OCI-LY7 (cell line): ENCODE data around the gene PCDHA12.

Source experiments
- EZH2phosphoT487 ChIP-seq: fragments of 200-600 bp; sonication (generic); IDR thresholded peaks from 2 replicates; pipeline ENCODE4 v1.6.1; 2018; ENCODE audit warnings: low read depth, borderline replicate concordance, mild to moderate bottlenecking, mixed run types, antibody characterized with exemption, low read length, moderate library complexity, mixed read lengths
- TF ChIP-seq, protein P1 (sequence below): fragments of 200-600 bp; sonication (generic); conservative IDR thresholded peaks from 2 replicates; pipeline ENCODE4 v1.5.1; 2014; ENCODE audit warnings: mild to moderate bottlenecking, antibody characterized with exemption, low read length, moderate library complexity, mixed read lengths

DNA sequence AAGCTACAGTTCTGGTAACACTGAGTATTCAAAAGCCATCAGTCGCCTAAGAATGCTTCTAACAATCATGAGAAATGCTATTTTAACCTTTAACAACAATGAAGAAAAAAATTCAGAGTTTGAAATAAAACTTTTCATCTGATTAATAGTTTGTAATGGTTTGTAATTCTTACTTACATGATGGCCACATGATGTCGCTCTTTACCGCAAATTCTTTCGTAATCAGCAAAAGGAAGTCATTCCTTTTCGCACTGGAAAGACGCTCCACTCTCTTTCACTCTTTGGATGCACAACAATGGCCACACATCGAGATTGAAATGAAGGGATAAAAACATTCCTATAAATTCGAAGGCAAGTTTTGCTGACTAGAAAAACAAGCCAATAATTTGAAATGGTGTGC, 41.1 kb upstream of the PCDHA12 start, which contains the start of gene PCDHA7:
- TF ChIP-seq, protein P1, sequence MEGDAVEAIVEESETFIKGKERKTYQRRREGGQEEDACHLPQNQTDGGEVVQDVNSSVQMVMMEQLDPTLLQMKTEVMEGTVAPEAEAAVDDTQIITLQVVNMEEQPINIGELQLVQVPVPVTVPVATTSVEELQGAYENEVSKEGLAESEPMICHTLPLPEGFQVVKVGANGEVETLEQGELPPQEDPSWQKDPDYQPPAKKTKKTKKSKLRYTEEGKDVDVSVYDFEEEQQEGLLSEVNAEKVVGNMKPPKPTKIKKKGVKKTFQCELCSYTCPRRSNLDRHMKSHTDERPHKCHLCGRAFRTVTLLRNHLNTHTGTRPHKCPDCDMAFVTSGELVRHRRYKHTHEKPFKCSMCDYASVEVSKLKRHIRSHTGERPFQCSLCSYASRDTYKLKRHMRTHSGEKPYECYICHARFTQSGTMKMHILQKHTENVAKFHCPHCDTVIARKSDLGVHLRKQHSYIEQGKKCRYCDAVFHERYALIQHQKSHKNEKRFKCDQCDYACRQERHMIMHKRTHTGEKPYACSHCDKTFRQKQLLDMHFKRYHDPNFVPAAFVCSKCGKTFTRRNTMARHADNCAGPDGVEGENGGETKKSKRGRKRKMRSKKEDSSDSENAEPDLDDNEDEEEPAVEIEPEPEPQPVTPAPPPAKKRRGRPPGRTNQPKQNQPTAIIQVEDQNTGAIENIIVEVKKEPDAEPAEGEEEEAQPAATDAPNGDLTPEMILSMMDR, result peak; percentile 62
- no peak for TF ChIP-seq EZH2phosphoT487
